ENCODE data around the gene ICAM2. TPM values are rescaled to one million over a fixed set of nuclear protein-coding genes. Genes with fewer than 3 reads are reported as not detected.

Gene ICAM2
- 31.9 TPM for total RNA-seq
- long read RNA-seq, transcript ICAM2-203 (4 exons, 1,221 nt): minor isoform, 15 of 36 reads
- long read RNA-seq, transcript ICAM2-208 (5 exons, 1,103 nt): major isoform, 17 of 36 reads
- long read RNA-seq, partial matches to known transcripts: 0 of 36 reads
- long read RNA-seq, other reads (novel, unspliced or antisense): 1 of 36 reads

GRCh38 chr17:64020056-64020766 lies at the start of gene ICAM2:
Gene ICAM2 (minus strand): TSS chr17:64020633. CDS start chr17:64006691, 13,942 bp downstream.
- ATAC-seq (ENCODE audit: poor library complexity): peak; percentile 88
- intact Hi-C loops (cut with DNase I): loop anchor here (10.0 kb wide), 1 partner anchor 105 kb away; the partner anchor contains the start of genes CSHL1 and GH1
- peak; percentile 80 for DNase-seq

DNA sequence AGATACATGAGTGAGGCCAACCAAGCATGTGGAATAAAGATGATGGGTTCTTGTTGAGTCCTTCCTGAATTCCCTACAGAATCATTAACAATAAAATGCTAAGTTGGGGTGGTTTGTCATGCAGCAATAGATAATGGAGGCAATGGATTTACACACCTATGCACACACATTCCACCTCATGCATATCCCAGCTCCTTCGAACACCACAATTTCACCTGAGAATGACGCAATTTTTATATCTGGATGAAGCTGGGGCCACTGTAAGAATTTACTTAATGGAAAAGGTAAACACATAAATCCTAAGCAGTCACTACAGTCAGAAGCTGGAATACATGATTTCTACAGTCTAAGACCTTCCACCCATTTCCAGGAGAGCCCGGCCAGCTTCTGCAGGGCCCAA lies 49.8 kb upstream of the ICAM2 start:
- ATAC-seq (ENCODE audit: poor library complexity): no peak
- no peak for DNase-seq
- intact Hi-C loops (cut with DNase I): no loop called here

DNA sequence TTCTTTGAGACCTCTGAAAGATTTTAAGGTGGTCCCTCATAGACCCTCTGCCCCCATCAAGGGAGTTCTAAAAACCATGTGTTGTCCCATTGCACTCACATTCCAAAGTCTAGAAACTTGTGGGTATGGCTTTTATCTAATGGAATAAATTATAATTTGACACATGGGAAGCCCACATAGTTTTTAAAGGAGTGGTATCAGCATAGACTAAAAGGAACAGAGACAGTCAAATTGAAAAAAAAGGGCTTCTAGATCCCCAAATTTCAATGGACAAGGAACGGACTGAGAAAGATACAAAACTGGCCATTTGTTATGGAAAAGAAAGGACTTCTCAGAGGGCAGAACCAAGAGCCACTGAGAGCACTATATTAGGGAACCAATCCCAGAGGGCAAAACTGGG lies 48.7 kb upstream of the ICAM2 start:
- DNase-seq: no peak
- intact Hi-C loops (cut with DNase I): no loop called here
- no peak for ATAC-seq (ENCODE audit: poor library complexity)

- ATAC-seq (ENCODE audit: poor library complexity) (no peak), DNase-seq (no peak)
- intact Hi-C loops (cut with DNase I): no loop called here
These were observed 47.2 kb upstream of the ICAM2 start for GRCh38 chr17:64067657-64068056.

GRCh38 chr17:64066716-64067115 lies 46.3 kb upstream of the ICAM2 start:
- ATAC-seq (ENCODE audit: poor library complexity) (peak; percentile 27), DNase-seq (no peak)
- intact Hi-C loops (cut with DNase I): no loop called here

DNA sequence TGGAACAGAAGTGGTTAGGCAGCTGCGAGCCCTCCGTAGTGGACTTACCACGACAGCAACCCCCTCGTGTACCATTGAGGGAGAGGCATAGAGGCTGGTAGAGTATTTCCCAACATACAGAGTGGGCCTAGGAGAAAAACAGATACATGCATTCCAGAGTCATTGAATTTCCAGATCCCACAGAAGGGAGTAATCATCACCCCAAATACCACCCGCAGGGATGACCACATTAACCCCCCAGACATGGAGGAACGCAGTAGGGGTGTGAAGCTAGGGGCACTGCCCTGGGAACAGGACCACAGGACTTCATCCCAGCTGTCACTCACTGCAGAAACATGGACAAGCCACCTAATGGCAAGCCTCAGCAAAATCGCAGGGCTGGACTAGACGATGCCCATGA lies 44.7 kb upstream of the ICAM2 start:
- intact Hi-C loops (cut with DNase I): no loop called here
- ATAC-seq (ENCODE audit: poor library complexity) (no peak), DNase-seq (no peak)

DNA sequence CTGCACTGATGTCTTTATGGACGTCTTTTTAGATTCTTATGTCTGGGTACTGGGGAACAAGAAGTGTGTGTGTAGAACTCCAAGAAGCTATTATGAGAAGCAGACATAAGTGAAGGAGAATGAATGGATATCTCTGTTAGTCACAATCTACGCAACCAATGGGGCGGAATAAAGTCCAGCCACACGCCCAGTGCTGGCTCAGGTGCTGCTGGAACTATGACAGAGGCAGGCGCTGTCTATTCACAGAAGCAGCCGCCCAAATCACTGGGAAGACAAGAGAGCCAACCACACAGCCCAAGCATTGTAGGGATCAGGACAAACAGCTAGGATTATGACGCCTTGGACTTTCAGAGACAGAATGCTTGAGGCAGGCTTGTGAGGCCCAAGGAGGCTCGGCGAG lies 43.9 kb upstream of the ICAM2 start:
- DNase-seq: no peak
- ATAC-seq (ENCODE audit: poor library complexity): peak; percentile 27
- intact Hi-C loops (cut with DNase I): no loop called here

DNA sequence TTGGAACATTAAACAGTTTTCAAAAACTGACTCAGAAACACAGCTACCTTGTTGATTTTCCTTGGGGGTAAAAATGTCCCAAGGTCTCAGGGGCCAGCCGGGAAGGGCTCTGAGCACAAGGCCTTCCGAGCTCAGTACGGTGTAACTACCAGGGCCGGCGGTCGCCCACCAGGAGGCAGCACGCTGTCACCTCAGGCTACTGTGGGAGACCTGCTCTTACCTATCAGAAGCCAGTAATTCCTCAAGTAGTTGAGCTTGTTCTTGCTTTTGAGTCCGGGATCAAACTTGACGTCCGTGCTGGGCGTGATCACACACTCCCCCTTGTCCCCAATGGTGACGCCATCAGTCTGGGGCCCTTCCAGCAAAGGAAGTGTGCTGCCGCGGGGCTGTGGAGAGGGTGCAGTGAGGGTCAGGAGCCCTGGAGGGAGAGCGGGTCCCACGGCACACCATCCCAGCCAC lies 43.4 kb upstream of the ICAM2 start:
- peak; percentile 73 for DNase-seq
- peak; percentile 76 for ATAC-seq (ENCODE audit: poor library complexity)
- intact Hi-C loops (cut with DNase I): no loop called here

DNA sequence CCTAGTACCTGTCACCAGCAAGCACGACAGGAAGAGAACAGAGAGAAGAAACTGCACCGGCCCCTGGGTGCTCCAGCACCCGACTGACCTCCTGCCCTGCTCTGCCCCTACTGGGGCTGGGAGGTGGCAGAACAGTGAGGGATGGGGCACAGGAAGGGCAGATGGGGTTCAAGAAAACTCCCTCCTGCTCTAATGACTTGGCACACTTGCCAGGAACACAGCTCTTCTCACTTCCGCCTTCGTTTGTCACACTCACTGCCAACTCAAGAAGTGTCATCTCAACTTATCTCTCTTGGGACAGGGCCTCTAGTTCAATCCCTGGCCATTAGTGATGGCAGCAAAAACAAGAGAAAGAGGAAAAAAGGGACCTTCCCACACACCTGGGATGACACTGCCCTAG lies 42.7 kb upstream of the ICAM2 start:
- peak; percentile 36 for ATAC-seq (ENCODE audit: poor library complexity)
- no peak for DNase-seq
- intact Hi-C loops (cut with DNase I): no loop called here

- DNase-seq: no peak
- no peak for ATAC-seq (ENCODE audit: poor library complexity)
- intact Hi-C loops (cut with DNase I): no loop called here
These were observed 40.9 kb upstream of the ICAM2 start for GRCh38 chr17:64061178-64061898.

GRCh38 chr17:64060331-64060730 lies 39.9 kb upstream of the ICAM2 start:
- intact Hi-C loops (cut with DNase I): no loop called here
- ATAC-seq (ENCODE audit: poor library complexity) (no peak), DNase-seq (no peak)

GRCh38 chr17:64059756-64060155 lies 39.3 kb upstream of the ICAM2 start:
- no peak for ATAC-seq (ENCODE audit: poor library complexity)
- DNase-seq: no peak
- intact Hi-C loops (cut with DNase I): no loop called here

GRCh38 chr17:64058621-64059020 lies 38.2 kb upstream of the ICAM2 start:
- DNase-seq (no peak), ATAC-seq (ENCODE audit: poor library complexity) (no peak)
- intact Hi-C loops (cut with DNase I): no loop called here

GRCh38 chr17:64057701-64058263 lies 37.3 kb upstream of the ICAM2 start:
- no peak for ATAC-seq (ENCODE audit: poor library complexity)
- DNase-seq: no peak
- intact Hi-C loops (cut with DNase I): no loop called here

DNA sequence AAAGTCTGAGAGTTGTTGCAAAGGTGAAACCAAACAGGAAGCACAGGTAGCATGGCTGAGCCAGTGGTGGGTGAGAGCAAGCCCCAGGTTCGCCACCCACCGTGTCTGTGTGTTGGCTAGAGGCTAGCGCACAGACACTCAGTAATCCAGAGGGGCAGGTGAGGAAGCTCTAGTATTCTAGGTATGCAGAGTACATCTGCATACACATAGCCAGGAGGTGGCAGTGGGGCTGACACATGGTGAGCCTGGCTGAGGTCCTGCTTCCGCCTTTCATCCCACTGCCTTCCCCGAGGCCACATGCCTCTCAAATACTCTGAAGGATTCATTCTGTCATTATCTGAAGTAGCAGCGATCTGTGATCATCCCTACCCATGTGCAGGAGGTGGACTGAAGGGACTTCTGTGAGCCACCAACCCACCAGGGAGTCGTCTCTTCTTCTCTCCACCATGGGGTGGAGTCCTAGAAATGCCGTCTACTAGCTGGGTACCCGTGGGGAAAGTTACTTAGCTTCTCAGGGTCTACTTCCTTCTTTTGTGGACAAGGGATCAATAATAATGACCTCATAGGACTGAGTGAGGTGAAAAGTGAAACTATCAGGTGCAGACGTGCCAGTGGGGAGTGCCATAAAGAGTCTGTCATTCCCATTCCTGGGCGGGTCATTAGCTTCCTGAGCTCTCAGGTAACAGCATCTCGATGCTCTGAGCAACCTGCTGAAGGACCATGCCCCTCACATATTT lies 36.0 kb upstream of the ICAM2 start:
- ATAC-seq (ENCODE audit: poor library complexity): no peak
- DNase-seq: no peak
- intact Hi-C loops (cut with DNase I): no loop called here

GRCh38 chr17:64055183-64056142 lies 35.0 kb upstream of the ICAM2 start:
- intact Hi-C loops (cut with DNase I): no loop called here
- DNase-seq: no peak
- no peak for ATAC-seq (ENCODE audit: poor library complexity)

DNA sequence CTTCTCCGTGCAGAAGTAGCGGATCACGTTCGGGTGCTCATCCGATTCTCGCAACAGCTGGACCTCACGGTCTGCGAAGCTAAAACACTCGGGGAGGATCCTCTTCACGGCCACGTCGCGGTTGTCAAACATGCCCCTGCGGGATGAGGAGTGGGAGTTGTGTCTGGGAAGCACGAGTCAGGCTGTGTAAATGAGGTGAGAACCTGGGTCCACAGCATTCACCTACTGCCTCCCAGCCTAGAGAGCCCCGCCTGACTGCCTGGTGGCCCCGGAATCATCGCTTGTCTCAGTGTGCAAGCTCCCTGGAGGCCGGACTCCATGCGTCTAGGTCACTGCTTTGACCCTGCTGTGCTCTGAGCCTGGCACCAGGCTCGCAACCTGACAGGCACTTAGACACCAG lies 33.9 kb upstream of the ICAM2 start:
- DNase-seq: no peak
- ATAC-seq (ENCODE audit: poor library complexity): no peak
- intact Hi-C loops (cut with DNase I): no loop called here

DNA sequence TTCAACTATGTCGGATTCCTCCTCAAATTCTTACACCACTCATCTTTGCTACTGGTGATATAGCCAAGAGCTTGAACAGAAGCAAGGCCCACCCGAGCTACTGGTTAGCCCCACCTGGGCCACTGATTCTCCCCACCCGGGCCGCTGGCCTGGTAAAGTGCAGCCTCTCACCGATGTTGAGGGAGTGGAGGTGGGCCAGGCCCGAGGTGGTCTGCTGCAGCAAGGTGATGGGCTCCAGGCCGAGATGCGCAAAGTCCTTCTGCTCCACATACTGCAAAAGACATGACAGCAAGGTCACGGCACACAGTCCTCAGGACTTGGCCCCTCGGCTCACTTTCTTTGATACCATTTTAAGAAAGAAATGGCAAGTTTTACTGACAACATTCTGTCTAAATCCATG lies 32.7 kb upstream of the ICAM2 start:
- no peak for ATAC-seq (ENCODE audit: poor library complexity)
- no peak for DNase-seq
- intact Hi-C loops (cut with DNase I): no loop called here

All from Right ventricle myocardium superior (tissue), 1 donor.